Stimulated activated CD8-positive, alpha-beta memory T cell treated with anti-CD3 and anti-CD28 coated beads, Interleukin-4, amount 100 ng/mL, for 1 hour (primary cell): Measurements from ENCODE around the gene PCSK7.
"Not testable (repeated sequence)": the region's sequence is repeated elsewhere in the genome, so short reads cannot be mapped to it uniquely, and the experiment has no call there.

Experiments
- DNase-seq, 2 donors: peaks; one replicate each; pipeline ENCODE4 v3.0.0-alpha.2; 2020; ENCODE audit warnings: low read depth in 2 of 2, low spot score in 1 of 2

Gene PCSK7

DNA sequence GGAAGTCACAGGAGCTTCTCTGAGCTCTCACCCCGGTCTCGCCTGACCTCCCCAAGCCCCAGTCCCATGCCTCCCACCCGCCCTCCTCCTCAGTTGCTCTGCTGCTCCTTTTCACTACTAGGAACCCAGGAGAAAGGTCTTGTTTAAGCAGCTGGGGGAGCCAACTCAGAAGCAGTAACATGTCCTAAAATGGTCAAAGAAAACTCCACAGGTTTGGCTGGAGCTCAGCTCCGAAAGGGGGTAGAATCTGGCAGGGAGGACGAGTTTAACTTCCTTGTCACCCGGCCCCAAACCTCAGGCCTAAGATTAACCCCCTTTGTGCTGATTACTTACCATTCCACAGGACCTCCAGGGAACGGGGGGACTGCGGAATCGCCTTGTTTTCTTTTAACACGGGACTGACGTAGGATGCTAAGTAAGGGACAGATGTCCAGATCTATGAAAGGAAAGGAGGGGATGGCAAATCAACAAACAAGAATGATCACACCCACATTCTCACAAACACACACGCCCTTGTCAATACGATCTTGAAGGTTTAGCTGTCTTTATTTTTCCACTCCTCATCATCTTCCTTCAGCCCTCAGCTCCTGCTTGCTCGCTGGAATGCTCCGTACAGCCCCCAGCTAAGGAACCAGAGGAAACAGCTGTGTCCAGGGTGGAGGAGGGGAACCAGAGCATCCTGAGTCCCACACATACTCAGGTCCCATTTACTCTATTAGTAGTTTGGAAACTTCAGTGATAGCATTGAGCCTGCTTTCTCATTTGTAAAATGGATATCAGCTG is 13.5 kb downstream of the PCSK7 start:
- no peak for DNase-seq

DNA sequence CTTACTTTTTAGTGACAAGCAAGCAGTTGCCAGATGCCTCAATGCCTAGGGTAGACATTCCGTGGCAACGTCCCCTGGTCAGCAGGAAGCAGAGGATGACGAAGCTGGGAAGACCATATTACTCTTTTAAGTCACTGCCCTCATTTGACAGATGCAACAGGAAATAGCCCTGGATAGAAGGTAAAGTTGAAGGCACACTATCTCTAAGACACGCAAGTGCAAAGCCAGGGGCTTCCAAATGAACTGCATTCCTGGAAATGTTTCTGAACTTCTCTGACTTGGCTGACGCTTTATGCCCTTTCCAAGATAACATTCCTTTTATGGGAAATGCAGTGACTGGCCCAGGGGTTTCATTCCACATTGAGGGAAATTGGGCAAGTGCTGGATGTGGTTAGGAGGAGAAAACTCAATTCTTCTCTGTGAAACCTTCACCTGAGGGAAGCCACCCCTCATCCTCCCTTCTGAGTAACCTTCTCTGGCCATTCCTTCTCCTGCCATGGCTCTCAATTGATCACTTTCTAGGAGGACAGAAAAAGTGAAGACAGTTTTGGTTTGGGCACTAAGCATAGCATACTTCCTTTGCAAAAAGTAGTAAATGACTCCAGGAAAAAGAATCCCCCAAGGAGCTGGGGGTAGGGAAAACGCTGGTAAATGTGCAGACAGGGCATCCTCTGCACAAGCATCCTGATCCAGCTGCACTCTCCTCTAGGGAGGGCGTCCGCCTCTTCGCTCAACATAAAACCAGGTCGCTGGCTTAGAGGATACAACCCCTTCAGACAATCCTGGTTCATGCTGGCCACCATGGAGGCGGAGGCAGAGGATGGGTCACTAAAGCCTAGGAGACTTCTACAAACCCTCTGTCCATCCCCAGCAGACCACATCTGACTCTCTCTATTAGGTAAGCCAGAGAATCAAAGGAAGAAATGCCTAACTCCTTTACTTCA is 14.5 kb downstream of the PCSK7 start:
- DNase-seq = no peak

DNA sequence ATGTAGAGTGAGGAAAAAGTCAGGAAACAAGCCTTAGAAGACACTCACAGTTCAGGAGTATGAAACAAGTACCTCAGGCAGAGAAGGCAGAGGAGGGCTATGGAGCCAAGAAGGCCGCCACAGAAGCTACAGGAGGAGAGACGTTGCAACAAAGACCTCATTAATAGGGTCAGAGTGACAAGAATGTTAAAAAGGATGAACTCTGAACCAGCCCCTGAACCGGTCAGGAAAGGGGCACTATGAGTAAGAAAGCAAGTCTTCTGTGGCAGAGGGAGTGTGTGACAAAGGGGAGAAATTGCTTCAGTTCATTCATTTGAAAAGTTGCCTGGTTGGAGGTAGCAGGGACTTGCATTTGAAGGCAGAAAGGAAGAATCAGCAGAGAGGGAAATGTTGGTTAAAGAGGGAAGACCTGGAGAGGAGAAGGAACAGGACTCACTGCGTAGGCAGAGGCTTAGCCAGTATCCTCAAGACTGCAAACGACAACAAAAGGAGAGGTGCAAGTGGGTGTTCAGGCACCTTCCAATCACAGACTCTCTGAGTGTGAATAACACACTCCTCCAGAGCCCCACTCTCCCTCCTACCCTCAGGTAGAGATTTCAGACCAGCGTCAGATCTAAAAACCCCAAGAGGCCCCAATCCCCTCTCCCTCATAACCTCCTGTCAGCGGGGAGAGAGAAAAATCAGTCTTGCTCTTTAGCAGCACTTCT is 17.3 kb downstream of the PCSK7 start:
- no peak for DNase-seq

DNA sequence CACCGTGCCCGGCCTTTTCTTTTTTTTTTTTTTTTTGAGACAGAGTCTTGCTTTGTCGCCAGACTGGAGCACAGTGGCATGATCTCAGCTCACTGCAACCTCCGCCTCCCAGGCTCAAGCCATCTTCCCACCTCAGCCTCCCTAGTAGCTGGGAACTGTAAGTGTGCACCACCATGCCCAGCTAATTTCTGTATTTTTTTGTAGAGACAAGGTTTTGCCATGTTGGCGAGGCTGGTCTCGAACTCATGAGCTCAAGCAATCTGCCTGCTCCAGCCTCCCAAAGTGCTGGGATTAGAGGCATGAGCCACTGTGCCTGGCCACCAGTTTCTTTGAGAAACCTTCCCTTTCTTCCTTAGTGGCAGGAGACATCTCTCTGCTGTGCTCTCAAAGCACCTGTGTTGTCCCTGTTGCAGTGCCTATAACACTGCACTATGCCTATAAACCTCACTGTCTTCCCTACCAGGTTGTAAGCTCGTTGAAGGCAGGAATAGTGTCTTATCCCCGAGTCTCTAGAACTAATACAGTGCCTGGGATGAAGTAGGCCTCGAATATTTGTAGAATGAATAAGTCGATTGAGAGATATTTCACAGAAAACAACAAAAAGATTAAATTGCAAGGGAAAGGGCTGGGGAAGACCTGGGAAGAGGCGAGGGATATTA is 19.0 kb downstream of the PCSK7 start:
- DNase-seq = no peak

DNA sequence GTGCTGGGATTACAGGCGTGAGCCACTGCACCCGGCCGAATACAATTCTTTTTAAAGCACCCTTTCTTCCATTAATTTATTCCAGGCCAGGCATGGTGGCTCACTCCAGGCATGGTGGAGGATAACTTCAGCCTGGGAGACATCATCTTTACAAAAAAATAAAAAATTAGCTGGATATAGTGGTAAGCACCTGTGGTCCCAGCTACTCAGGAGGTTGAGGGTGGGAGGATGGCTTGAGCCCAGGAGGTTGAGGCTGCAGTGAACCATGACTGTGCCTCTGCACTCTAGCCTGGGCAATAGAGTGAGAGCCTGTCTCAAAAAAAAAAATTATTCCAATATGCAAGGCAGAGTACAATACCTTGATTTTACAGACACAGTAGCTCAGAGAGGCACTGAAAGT is 21.3 kb downstream of the PCSK7 start:
- DNase-seq = no peak

DNA sequence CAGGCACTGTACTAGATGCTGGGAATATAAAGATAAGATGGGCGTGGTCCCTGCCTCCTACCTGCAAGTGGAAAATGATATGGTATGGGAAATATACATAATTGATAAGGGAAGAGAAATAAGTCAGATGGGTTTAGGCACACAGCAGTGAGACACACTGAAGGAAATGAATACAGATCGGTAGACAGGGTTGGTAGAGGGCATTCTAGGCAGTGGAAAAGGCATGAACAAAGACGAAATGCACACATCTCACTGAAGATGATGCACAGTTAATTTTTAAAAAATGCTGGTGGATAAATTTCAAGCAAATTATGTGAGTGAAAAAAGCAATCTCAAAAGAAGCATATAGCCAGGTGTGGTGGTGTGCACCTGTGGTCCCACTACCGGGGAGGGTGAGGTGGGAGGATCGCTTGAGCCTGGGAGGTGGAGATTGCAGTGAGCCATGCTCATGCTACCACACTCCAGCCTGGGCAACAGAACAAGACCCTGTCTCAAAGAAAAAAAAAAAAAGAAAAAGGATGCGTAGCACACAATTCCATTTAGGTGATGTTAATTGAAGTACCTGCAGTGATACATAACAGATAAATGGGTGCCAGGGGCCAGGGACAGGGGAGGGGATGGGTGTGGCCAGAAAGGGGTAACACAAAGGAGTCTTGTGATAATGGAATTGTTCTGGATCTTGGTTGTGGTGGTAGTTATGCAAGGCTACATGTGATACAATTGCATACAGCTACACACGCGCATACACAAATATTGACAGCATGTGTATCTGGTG is 22.3 kb downstream of the PCSK7 start:
- DNase-seq = not testable (repeated sequence)

DNA sequence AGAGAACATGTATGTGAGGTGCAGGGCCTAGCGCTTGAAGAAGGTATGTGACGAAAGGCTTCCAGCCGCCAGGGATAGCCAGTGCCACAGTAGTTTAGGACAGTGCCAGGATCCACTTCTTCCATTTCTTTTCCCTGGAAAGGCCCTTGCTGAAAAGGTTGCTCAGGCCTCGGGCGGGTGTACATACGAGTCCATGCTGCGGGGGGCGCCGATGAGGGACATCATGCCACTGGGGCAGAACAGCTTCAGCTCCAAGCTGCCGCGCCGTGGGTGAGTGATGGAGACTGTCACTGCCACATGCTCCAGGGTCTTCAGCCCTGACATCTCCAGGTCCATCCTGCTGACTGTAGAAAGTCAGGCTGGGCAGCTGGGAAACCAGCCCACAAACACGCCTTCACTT is 23.2 kb downstream of the PCSK7 start:
- not testable (repeated sequence) for DNase-seq

DNA sequence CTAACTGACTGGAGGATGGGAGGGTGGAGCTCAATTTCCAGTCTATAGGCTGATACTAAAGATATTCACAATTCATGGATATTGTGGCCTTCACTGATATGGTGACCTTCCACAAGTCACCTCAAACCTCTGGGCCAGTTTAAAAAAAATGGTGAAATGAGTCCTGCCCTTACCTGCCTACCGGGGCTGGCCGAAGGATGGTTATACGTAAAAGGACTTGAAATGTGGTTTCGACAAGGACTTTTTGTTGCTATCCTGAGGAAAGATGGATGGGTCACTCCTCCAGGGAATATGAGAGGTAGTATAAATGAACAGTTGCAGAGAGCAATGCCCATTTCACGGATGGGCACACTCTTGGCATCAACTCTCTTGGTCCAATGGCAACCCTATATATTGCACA is 24.4 kb downstream of the PCSK7 start:
- not testable (repeated sequence) for DNase-seq

DNA sequence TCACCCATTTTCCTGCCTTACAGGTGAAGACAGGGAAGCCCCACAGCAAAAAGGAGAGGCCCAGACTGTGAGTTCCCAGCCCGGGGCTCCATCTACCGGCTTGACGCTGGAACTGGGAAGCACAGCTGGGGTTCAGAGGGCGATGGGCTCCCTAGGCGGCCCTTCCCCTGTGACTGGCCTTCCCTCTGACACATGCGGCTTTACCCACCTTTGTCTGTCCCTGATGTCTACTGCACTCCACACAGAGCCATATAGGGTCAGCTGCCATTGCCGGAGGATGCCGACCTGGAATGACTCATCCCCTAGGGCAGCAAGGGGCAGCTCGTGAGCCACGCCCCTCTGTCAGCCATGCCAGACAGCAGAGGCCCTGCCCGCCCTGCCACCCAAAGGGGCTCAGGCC is 25.0 kb downstream of the PCSK7 start:
- DNase-seq = not testable (repeated sequence)

DNA sequence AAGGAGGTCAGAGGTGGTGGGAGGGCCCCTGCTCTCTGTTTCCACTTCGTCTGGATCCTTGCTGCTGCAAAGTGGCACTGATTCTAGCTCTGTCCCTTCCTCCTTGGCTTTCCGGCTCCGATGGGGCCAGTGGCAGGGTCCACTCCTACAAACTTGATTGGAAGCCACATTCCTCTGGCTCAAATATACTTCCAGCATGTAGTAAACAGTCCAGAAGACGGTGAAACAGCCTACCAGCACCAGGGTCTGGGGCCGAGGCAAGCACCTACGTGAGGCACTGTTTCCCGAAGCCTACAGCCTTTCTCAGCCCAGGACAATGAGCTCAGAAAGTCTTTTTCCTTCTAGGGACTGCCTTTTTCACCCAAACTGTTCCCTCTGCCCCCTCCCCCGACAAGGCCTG is 25.8 kb downstream of the PCSK7 start:
- DNase-seq = not testable (repeated sequence)

DNA sequence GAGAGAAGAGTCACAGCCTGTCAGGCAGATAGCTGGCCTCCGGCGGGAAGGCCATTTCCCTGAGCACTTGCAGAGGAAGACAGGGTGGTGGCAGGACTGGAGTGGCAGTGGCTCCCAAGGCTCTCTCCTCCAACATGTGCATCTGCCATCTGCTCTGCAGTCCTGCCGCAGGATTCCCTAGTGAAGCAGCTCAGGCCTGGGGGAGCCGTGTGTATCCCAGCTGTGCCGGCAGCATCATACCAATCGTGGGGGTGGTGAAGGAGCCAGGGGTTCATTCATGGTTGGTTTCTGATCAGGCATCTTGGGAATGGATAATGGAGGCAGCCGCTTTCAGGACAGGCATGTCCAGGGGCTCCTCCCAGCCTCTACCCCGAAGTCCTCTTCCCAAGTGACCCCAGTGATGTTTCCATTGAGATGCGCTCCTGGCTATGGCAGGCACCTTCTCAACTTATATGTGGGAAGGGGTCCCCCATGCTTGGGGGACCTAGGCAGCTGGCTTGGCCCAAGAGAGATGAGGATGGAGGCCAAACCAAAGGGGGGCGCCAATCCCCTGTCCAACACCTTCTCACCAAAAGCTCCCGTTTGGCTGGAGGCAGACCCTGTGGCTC is 26.6 kb downstream of the PCSK7 start:
- no peak for DNase-seq

DNA sequence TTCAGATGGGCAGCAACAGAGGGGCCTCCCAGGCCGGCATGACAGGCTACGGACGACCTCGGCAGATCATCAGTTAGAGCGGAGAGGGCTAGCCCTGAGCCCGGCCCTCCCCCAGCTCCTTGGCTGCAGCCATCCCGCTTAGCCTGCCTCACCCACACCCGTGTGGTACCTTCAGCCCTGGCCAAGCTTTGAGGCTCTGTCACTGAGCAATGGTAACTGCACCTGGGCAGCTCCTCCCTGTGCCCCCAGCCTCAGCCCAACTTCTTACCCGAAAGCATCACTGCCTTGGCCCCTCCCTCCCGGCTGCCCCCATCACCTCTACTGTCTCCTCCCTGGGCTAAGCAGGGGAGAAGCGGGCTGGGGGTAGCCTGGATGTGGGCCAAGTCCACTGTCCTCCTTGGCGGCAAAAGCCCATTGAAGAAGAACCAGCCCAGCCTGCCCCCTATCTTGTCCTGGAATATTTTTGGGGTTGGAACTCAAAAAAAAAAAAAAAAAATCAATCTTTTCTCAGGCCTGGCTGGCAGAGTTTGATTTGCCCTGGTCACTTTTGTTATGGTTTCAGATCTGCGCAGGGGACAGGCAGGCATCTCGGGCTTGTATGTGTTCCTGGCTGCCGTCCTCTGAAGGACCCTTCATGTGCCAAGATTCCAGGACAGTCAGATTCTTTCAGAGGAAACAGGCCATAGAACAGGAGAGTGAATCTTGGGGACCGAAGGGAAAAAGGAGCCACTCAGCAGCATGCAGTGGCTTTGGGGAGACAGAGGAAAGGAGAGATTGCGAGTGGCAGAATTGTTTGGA is 27.4 kb downstream of the PCSK7 start:
- no peak for DNase-seq

DNA sequence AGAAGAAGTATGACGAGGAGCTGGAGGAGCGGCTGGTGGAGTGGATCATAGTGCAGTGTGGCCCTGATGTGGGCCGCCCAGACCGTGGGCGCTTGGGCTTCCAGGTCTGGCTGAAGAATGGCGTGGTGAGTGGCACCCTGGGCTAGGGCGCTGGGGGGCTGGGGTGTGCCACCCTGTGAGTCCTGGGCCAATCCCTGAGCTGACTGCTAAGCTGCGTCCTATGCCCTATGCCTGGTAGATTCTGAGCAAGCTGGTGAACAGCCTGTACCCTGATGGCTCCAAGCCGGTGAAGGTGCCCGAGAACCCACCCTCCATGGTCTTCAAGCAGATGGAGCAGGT is 28.8 kb downstream of the PCSK7 start:
- DNase-seq = no peak

DNA sequence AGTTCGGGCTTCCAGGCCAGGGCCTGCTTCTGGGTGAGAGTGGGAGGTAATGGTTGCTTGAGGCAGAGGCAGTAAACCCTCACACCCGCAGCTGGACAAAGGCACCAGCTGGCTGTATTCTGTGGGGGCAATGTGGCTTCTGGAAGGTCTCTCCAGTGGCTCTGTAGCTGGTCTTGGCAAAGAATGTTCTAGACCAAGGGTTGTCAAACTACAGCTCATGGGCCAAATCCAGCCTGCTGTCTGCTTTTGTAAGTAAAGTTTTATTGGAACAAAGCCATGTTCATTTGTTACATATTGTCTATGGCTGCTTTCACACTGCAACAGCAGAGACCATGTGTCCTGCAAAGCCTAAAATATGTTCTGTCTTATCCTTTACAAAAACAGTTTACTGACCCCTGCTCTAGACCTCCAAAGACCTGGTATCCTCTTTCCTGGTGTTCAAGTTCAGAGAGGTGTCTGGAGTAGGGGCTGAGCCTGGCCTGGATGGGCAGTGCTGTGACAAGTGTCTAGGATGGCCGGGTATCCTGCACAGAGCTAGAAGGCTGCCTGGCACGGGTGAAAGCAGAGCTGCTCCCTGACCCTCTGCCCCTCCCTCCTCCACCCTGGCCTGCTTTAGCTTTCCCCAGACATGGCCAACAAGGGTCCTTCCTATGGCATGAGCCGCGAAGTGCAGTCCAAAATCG is 29.3 kb downstream of the PCSK7 start:
- no peak for DNase-seq

DNA sequence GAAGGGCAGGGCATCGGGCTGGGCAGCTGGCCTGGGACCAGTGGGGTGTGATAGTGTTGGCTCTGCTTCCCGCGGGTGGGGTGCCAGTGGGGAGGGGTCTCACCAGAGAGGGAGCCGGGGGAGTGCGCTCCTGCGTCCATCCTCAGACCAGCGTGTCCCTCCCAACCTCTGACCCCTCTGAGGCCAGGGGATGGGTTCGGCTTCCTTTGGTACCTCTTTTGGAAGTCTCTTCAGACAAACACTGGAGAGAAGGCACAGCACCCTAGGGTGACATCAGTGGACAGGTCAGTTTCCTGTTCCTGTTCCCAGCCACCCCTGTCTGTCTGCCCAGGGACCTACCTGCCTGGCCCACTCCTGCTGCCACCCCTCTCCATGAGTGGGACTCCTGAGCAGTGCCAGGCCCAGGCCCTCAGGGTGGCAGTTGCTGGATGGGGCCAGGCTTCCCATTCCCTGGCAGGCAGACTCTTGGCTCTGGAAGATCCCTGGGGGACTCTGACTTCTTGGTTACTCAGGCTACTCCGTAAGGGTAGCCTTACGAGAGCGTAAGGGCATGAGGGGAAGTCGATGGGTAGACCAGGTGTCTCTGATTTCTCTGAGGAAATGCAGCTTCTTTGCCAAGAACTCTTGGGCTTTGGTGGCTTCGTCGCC is 30.1 kb downstream of the PCSK7 start:
- no peak for DNase-seq

DNA sequence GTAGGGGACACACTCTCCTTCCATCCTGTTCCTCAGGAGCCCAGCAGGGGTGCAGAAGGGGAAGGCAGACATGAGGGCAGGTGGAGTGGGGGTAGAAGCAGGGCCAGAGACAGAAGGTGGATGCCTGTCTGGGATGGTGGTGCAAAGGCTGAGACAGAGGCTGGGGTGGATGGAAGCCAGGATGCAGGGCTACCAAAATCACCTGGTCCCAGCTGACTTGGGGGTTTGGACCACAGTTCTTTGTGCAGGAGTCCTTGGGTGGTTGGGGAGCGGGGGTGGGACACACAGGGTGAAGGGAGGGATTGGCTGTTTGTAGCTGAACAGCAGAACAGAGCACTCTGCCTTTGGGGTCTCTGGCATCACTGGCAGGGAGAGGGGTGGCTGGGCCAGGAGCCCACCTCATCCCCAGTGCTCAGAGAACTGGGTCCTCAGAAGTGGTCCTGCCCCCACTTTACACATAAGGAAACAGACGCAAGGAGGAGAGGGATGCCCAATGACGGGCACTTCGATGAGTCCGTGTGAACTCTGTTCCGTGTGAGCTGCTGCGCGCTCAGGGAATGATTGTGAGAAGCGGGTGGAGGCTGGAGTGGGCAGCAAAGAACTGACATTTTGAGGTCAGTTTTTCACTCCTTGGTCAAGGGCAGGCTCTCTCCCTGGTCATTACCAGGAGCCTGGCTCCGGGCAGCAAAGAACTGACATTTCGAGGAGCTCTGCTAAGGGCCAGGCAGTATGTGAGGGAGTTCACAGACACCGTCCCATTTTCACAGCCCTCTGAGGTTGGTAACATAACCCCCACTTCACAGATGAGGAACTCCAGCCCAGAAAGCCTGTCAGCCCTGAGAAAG is 30.8 kb downstream of the PCSK7 start:
- no peak for DNase-seq
